IPS-11a (cell line): ENCODE measurements around the gene DUSP3.

Experiments
- H3K4me3 ChIP-seq: one replicate; pipeline ENCODE4 v1.5.1; 2013; ENCODE audit warnings: low read depth, low read length, control low read depth

Gene DUSP3

DNA sequence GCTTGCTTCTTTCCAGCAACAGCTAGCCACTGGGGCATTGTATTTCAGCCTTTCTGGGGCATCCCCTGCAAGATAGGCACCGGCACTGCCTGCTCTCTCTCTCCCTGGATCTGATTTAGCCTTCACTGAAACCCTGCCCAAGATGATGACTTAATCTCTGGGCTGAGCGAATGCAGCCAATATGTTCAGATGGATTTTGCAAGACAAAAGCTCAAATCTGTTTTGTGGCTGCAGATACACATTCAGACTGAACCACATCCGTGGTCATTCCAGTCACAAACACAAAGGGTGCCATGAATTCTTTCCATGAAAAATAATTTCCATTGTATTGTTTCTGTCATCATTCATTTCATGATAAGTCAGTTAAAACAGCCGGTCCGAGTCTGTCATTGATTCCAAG lies 44.4 kb downstream of the DUSP3 start:
- H3K4me3 ChIP-seq = no peak overlapping the region

- no peak overlapping the region for H3K4me3 ChIP-seq
Observed at GRCh38 chr17:43733956-43734355, 44.8 kb downstream of the DUSP3 start.

GRCh38 chr17:43732958-43733357 lies 45.8 kb downstream of the DUSP3 start:
- H3K4me3 ChIP-seq = no peak overlapping the region

DNA sequence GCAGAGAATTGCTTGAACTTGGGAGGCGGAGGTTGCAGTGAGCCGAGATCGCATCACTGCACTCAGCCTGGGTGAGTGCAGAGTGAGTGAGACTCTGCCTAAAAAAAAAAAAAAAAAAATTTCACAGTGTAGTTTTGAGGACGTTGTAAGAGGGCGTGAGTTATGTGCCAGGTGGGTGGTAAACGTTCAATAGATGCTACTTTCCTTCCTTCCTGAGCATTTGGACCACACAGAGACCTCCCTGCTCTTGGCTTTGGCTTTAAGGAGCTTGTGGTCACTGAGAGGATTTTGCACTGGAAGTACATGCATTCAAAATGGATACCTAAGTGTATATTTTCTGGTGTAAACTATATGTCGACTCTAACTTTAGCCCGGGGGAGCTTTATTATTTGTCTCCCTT lies 50.7 kb downstream of the DUSP3 start:
- H3K4me3 ChIP-seq = no peak overlapping the region

- no peak overlapping the region for H3K4me3 ChIP-seq
Observed at GRCh38 chr17:43723697-43724359, 54.9 kb downstream of the DUSP3 start.

GRCh38 chr17:43722870-43723665 lies 55.7 kb downstream of the DUSP3 start:
- no peak overlapping the region for H3K4me3 ChIP-seq

GRCh38 chr17:43722269-43722619 lies 56.5 kb downstream of the DUSP3 start:
- no peak overlapping the region for H3K4me3 ChIP-seq

- no peak overlapping the region for H3K4me3 ChIP-seq
Observed at GRCh38 chr17:43721537-43722268, 57.1 kb downstream of the DUSP3 start.

DNA sequence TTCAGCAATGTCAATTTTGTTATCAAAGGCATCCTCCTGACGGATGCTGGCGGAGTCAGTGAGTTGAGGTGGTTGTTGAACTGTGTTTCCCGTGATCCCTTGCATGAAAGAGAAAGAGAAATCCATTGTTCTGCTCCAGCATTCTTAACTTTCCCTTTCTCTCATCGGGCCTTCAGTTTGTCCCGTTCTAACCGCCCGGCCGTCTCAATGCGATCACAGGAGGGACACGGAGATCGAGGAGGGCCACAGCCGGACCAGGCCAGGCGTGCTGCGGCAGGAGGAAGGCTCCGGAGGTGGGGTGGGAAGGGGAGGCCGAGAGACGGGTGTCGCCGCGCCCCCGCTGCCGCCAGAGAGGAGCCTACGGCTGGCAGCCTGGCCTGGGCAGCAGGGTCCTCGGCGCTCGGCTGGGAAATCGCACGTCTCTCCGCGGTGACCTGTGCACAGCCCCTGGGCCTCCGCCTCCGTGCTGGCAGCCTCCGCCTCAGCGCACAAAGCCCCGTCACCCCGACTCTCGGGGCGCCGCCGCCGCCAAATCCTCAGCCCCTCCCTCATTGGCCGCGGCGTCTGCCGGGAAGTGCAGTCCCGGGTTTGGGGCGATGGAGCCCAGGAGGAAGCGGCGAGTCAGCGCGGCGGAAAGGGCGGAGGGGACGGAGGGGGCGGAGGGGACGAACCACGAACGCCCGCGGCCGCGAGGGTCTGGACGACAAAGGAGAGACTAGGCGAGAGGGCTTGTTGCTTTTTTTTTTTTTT lies 58.3 kb downstream of the DUSP3 start:
- H3K4me3 ChIP-seq = peak overlapping the region; percentile 43

GRCh38 chr17:43719578-43719977 lies 59.2 kb downstream of the DUSP3 start:
- H3K4me3 ChIP-seq = no peak overlapping the region

- H3K4me3 ChIP-seq = no peak overlapping the region
Observed at GRCh38 chr17:43718544-43718943, 60.2 kb downstream of the DUSP3 start.

DNA sequence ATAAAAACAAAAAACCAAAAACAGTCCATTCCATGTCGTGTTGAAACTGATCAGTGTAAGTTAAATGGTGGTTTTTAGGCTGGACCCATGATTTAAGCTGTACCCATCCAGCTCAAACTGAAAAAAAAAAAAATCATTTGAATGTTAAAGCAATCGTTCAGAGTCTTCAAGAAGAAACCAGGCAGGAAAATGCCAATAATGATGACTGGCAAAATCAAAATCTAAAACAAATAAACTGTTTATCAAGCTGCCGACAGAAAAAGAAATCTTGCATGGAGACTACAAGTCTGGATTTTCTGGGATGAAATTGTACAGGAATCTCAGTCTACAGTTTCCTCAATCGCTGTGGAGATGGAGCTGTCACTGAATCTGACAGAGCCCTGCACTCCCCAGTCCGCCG lies 60.9 kb downstream of the DUSP3 start:
- H3K4me3 ChIP-seq = no peak overlapping the region
